Vagina (tissue), 2 donors: ENCODE results near the gene PTGFRN.

Experiments used
- CTCF ChIP-seq, 3 experiments: fragments of 450-650 bp in 2 of 3; fragments of 200-600 bp in 1 of 3; sonication (generic) in 1 of 3; IDR thresholded peaks; one replicate each; pipeline ENCODE4 v1.5.1; 2017 to 2019; ENCODE audit warnings: antibody characterized with exemption in 3 of 3, mild to moderate bottlenecking in 2 of 3, moderate library complexity in 2 of 3
- POLR2A ChIP-seq, 2 donors: fragments of 450-650 bp; IDR thresholded peaks; one replicate each; pipeline ENCODE4 v1.6.1; 2017; ENCODE audit warnings: antibody characterized with exemption in 2 of 2, mild to moderate bottlenecking in 2 of 2, moderate library complexity in 2 of 2

- no peak for TF ChIP-seq CTCF (IDR thresholded peaks at IDR 0.05)
- TF ChIP-seq POLR2A (IDR thresholded peaks at IDR 0.05): no peak
These were observed 84.7 kb downstream of the PTGFRN start for GRCh38 chr1:116994411-116994810.
